Measurements from ENCODE around the gene SNAP47.

The SNAP47 gene

DNA sequence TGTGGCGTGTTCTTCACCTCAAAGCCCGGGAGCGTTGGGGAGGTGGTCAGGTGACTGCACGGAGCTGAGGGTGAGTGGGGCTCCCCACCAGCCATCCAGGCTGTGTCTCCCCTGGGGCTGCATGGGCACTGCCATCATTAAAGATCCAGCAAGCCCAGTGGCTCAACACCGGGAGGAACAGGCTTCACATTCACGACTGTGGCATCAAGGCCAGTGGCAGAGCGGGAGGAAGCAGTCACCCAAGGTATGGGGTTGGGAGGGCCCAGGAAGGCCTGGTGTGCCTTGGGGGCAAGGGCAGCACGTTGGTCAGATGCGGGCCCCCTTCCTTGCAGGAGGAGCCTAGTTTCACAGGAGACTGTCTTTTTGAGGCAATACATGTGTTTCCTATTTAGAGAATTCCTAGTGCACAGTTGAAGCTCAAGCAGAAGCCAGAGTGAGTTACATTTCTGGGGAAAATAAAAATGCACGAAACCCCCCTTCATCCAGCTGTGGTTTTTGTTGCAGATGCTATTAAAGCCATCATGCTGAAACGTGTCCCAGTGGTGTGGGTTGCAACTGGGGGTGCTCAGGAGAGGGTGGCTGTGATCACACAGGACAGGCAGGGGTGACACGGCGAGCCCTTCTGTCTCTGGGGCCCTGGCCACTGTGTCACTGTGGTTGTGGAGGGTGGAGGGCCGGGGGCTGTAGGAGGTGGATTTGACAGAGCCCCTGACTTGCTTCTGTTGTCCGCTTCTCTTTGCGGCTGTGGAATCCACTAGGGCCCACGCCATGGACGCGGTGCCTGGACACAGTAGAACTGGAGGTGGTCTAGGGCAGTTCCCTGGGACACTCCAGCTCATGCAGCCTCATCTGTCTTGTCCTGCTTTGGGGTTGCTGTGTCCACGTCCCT lies 34.1 kb downstream of the SNAP47 start:
- H3K27ac ChIP-seq (ENCODE audit: low read depth, low read length): no peak overlapping the region
- H3K79me2 ChIP-seq (ENCODE audit: control insufficient read depth, insufficient read depth, low read length, poor library complexity): no peaks in the 10 kb centered on the region
- H3K79me1 ChIP-seq (ENCODE audit: low read length): no peaks in the 10 kb centered on the region
- WGBS (ENCODE audit: extremely low coverage, insufficient coverage, insufficient read length): no CpG with 5 or more reads among the region's 20 CpGs
- H3K23ac ChIP-seq (ENCODE audit: low read length): no peak overlapping the region
- peaks cover 8 to 26% of the 10 kb centered on the region in 2 experiments for H3K4me1 ChIP-seq (ENCODE audit: control insufficient read depth in 1 of 2, insufficient read depth in 2 of 2, low read length in 2 of 2)
- no peak overlapping the region for H2BK5ac ChIP-seq (ENCODE audit: low read depth, low read length, poor library complexity)
- peaks cover 41 to 59% of the 10 kb centered on the region in 2 experiments for H3K36me3 ChIP-seq (ENCODE audit: control insufficient read depth in 1 of 2, insufficient read depth in 2 of 2, low read length in 2 of 2)
- no peak overlapping the region for H4K12ac ChIP-seq (ENCODE audit: low read depth, low read length)
- no peak for DNase-seq
- no peak overlapping the region for H2AK5ac ChIP-seq (ENCODE audit: low read length)
- H3K9me3 ChIP-seq (ENCODE audit: insufficient read depth, low read depth, low read length): peaks cover 3% of the 10 kb centered on the region
- no peak overlapping the region for H3K4me2 ChIP-seq (ENCODE audit: low read length)
- H2BK12ac ChIP-seq (ENCODE audit: low read length): no peak overlapping the region
- H3K4ac ChIP-seq (ENCODE audit: low read depth, low read length): no peak overlapping the region
- H4K8ac ChIP-seq (ENCODE audit: low read depth, low read length): no peak overlapping the region
- no peaks in the 10 kb centered on the region for H3K27me3 ChIP-seq (ENCODE audit: insufficient read depth, low read length)
- no peak overlapping the region for H3K9ac ChIP-seq (ENCODE audit: low read length)
- no peak overlapping the region for H3K14ac ChIP-seq (ENCODE audit: low read length)
- H2AFZ ChIP-seq (ENCODE audit: insufficient read depth, low read length, poor library complexity): no peak overlapping the region
- no peak overlapping the region for H3K4me3 ChIP-seq (ENCODE audit: low read depth, low read length)
- no peak overlapping the region for H4K91ac ChIP-seq (ENCODE audit: low read depth, low read length)
- H2BK120ac ChIP-seq (ENCODE audit: insufficient read depth, low read length, poor library complexity): no peak overlapping the region
- no peak overlapping the region for H3K18ac ChIP-seq (ENCODE audit: low read length)

DNA sequence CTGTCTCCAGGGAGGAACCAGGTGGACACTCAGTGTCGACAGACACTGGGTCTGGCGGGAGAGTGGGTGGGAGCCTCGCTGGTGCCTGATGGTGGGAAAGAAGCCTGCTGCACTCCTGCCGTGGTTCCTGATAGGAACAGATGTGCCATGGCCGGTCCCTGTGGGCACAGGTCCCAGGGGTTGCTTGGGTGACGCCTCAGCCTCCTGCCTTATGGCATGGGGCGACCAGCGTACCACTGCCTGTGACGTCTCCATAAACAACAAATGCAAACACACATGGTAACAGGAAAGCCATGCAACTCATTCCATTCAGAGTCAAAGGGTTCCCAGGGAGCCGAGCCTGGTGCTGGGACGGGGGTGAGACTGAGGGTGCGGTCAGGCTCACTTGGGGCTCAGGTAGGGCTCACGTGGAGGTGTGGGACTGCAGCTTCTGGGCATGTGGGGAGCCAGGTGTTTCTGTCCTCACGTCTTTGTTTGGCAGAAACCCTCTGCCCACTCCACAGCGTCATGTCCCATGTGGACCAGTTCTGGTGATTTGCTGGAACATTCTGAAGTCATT lies 34.8 kb downstream of the SNAP47 start:
- Histone ChIP-seq H4K12ac (ENCODE audit: low read depth, low read length) (no peak overlapping the region), H3K4ac (ENCODE audit: low read depth, low read length) (no peak overlapping the region), H3K18ac (ENCODE audit: low read length) (no peak overlapping the region), H3K9me3 (ENCODE audit: insufficient read depth, low read depth, low read length) (peaks cover 3% of the 10 kb centered on the region), H3K27ac (ENCODE audit: low read depth, low read length) (no peak overlapping the region), H3K4me2 (ENCODE audit: low read length) (no peak overlapping the region), H4K91ac (ENCODE audit: low read depth, low read length) (no peak overlapping the region), H3K79me1 (ENCODE audit: low read length) (no peaks in the 10 kb centered on the region), H3K4me1 (ENCODE audit: control insufficient read depth in 1 of 2, insufficient read depth in 2 of 2, low read length in 2 of 2) (peaks cover 15 to 27% of the 10 kb centered on the region in 2 experiments), H4K8ac (ENCODE audit: low read depth, low read length) (no peak overlapping the region), H3K27me3 (ENCODE audit: insufficient read depth, low read length) (no peaks in the 10 kb centered on the region), H3K23ac (ENCODE audit: low read length) (no peak overlapping the region), H2BK120ac (ENCODE audit: insufficient read depth, low read length, poor library complexity) (no peak overlapping the region), H3K14ac (ENCODE audit: low read length) (no peak overlapping the region), H2AK5ac (ENCODE audit: low read length) (no peak overlapping the region), H3K9ac (ENCODE audit: low read length) (no peak overlapping the region), H2BK5ac (ENCODE audit: low read depth, low read length, poor library complexity) (no peak overlapping the region), H2AFZ (ENCODE audit: insufficient read depth, low read length, poor library complexity) (no peak overlapping the region), H3K4me3 (ENCODE audit: low read depth, low read length) (no peak overlapping the region), H3K79me2 (ENCODE audit: control insufficient read depth, insufficient read depth, low read length, poor library complexity) (no peaks in the 10 kb centered on the region), H2BK12ac (ENCODE audit: low read length) (no peak overlapping the region), H3K36me3 (ENCODE audit: control insufficient read depth in 1 of 2, insufficient read depth in 2 of 2, low read length in 2 of 2) (peaks cover 45 to 58% of the 10 kb centered on the region in 2 experiments)
- no peak for DNase-seq
- no CpG with 5 or more reads among the region's 15 CpGs for WGBS (ENCODE audit: extremely low coverage, insufficient coverage, insufficient read length)

DNA sequence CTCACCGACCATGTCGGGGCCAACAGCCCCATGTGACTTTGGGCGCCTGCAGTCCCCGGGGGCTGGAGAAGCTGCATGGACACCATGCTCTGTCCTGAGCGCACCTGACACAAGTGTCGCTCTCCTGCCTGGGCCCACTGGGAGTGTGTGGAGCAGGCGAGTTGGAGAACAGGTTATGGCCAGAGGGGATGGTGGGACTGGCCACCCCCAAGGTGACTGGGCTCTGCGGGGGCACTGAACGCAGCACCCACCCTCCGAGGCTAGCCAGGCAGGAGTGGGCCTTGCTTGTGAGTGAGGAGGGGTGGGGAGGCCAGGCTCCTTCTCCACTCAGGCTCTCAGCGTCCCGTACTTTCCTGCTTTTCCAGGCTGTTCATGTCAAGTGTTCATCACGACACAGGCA lies 35.6 kb downstream of the SNAP47 start:
- Histone ChIP-seq H4K12ac (ENCODE audit: low read depth, low read length) (no peak overlapping the region), H3K23ac (ENCODE audit: low read length) (no peak overlapping the region), H3K9me3 (ENCODE audit: insufficient read depth, low read depth, low read length) (peaks cover 3% of the 10 kb centered on the region), H3K36me3 (ENCODE audit: control insufficient read depth in 1 of 2, insufficient read depth in 2 of 2, low read length in 2 of 2) (peaks cover 43 to 54% of the 10 kb centered on the region in 2 experiments), H3K18ac (ENCODE audit: low read length) (no peak overlapping the region), H3K4me3 (ENCODE audit: low read depth, low read length) (no peak overlapping the region), H3K27ac (ENCODE audit: low read depth, low read length) (no peak overlapping the region), H2BK5ac (ENCODE audit: low read depth, low read length, poor library complexity) (no peak overlapping the region), H4K91ac (ENCODE audit: low read depth, low read length) (no peak overlapping the region), H2BK120ac (ENCODE audit: insufficient read depth, low read length, poor library complexity) (no peak overlapping the region), H3K9ac (ENCODE audit: low read length) (no peak overlapping the region), H2AFZ (ENCODE audit: insufficient read depth, low read length, poor library complexity) (no peak overlapping the region), H3K14ac (ENCODE audit: low read length) (no peak overlapping the region), H2BK12ac (ENCODE audit: low read length) (no peak overlapping the region), H4K8ac (ENCODE audit: low read depth, low read length) (no peak overlapping the region), H3K4me2 (ENCODE audit: low read length) (no peak overlapping the region), H3K4ac (ENCODE audit: low read depth, low read length) (no peak overlapping the region), H3K79me1 (ENCODE audit: low read length) (peaks cover 4% of the 10 kb centered on the region), H3K79me2 (ENCODE audit: control insufficient read depth, insufficient read depth, low read length, poor library complexity) (no peaks in the 10 kb centered on the region), H2AK5ac (ENCODE audit: low read length) (no peak overlapping the region), H3K27me3 (ENCODE audit: insufficient read depth, low read length) (no peaks in the 10 kb centered on the region), H3K4me1 (ENCODE audit: control insufficient read depth in 1 of 2, insufficient read depth in 2 of 2, low read length in 2 of 2) (peaks cover 19 to 26% of the 10 kb centered on the region in 2 experiments)
- WGBS (ENCODE audit: extremely low coverage, insufficient coverage, insufficient read length): no CpG with 5 or more reads among the region's 13 CpGs
- no peak for DNase-seq

DNA sequence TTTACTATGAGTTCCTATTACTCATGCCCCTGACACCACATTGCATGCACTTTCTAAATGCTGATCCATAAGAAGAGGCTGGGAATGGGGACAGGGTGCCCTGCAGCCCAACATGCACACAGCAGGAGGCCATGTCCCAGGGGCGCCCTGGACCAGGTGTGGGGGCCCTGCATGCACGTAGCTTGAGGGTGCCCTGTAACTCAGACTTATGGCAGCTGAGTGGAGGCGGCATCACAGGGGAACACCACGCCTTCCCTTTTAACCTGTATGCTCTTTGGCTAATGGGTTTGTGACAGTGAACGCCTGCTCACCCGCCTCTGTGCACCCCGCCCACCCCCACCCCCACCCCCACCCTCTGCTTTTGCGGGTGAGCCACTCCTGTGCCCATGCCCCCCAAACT lies 36.1 kb downstream of the SNAP47 start:
- H3K9ac ChIP-seq (ENCODE audit: low read length): no peak overlapping the region
- H4K12ac ChIP-seq (ENCODE audit: low read depth, low read length): no peak overlapping the region
- no peak overlapping the region for H3K4me3 ChIP-seq (ENCODE audit: low read depth, low read length)
- no peak overlapping the region for H2BK120ac ChIP-seq (ENCODE audit: insufficient read depth, low read length, poor library complexity)
- H3K27me3 ChIP-seq (ENCODE audit: insufficient read depth, low read length): no peaks in the 10 kb centered on the region
- H3K23ac ChIP-seq (ENCODE audit: low read length): no peak overlapping the region
- no peak overlapping the region for H3K27ac ChIP-seq (ENCODE audit: low read depth, low read length)
- H3K4me1 ChIP-seq (ENCODE audit: control insufficient read depth in 1 of 2, insufficient read depth in 2 of 2, low read length in 2 of 2): peaks cover 17 to 24% of the 10 kb centered on the region in 2 experiments
- H3K79me2 ChIP-seq (ENCODE audit: control insufficient read depth, insufficient read depth, low read length, poor library complexity): no peaks in the 10 kb centered on the region
- no peak overlapping the region for H2AFZ ChIP-seq (ENCODE audit: insufficient read depth, low read length, poor library complexity)
- no peak overlapping the region for H2BK12ac ChIP-seq (ENCODE audit: low read length)
- no peak overlapping the region for H3K4me2 ChIP-seq (ENCODE audit: low read length)
- no peak overlapping the region for H3K18ac ChIP-seq (ENCODE audit: low read length)
- H3K14ac ChIP-seq (ENCODE audit: low read length): no peak overlapping the region
- H3K4ac ChIP-seq (ENCODE audit: low read depth, low read length): no peak overlapping the region
- WGBS (ENCODE audit: extremely low coverage, insufficient coverage, insufficient read length): no CpG with 5 or more reads among the region's 8 CpGs
- DNase-seq: no peak
- no peak overlapping the region for H4K91ac ChIP-seq (ENCODE audit: low read depth, low read length)
- no peak overlapping the region for H4K8ac ChIP-seq (ENCODE audit: low read depth, low read length)
- no peak overlapping the region for H2AK5ac ChIP-seq (ENCODE audit: low read length)
- peaks cover 43 to 51% of the 10 kb centered on the region in 2 experiments for H3K36me3 ChIP-seq (ENCODE audit: control insufficient read depth in 1 of 2, insufficient read depth in 2 of 2, low read length in 2 of 2)
- peaks cover 6% of the 10 kb centered on the region for H3K79me1 ChIP-seq (ENCODE audit: low read length)
- H3K9me3 ChIP-seq (ENCODE audit: insufficient read depth, low read depth, low read length): peaks cover 3% of the 10 kb centered on the region
- no peak overlapping the region for H2BK5ac ChIP-seq (ENCODE audit: low read depth, low read length, poor library complexity)
